ENCODE data around the gene STK32C. TPM values are rescaled to one million over a fixed set of nuclear protein-coding genes. Genes with fewer than 3 reads are reported as not detected.

Gene STK32C
- total RNA-seq, 1 experiment from 2014 or later: 16.5 TPM

DNA sequence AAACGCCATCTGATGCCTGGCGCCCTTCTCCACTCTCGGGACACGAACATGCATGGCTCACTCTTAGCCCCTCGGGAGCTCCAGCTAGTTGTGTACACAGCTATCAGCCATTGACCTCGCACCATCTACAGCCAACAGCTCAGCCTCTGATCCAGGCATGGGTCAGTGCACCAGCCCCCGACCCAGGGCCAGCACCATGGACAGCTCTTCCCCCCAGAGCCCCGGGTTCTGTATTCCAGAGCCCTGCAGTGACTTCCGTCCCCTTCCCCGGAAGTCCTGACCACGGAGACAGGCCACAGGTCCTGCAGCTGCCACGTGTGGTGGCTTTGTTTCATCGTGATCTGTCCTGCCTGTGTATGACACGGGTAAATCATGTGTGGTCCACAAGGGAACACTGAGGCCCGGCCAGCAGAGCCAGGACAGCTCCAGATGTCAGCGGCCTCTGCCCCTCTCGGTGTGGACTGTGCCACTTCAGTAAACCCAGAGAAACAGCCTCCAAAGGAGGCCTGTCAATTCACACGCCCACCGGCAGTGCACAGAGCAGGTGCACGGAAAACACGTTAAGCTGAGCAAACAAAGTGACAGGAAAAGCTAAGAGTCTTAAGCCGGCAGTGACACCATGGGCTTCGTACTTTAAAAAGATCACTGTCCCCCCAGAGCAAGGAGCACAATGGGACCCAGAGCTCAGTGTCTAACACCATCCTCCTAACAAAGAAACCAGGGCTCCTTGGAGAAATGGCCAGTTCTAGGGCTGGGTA, 13.0 kb downstream of the STK32C start:
- no peaks in the 10 kb centered on the region for H3K36me3 ChIP-seq (ENCODE audit: insufficient read depth, low read length, poor library complexity, severe bottlenecking)
- intact Hi-C loops (cut with micrococcal nuclease; ENCODE audit: unreplicated experiment): no loop called here
- BruUV-seq (replicated peaks): no TSS peak
- ChIA-PET POLR2A (ENCODE audit: low non-redundant PET) (no interaction called here), CTCF (no interaction called here)
- no peak for TF ChIP-seq EZH2 (IDR thresholded peaks at IDR 0.05; ENCODE audit: borderline replicate concordance, low read depth, low read length, poor library complexity, severe bottlenecking)
- no peak for TF ChIP-seq CTCF (conservative IDR thresholded peaks at IDR 0.05; ENCODE audit: low read depth, low read length)
- H3K4me1 ChIP-seq (ENCODE audit: insufficient read depth, low read length, poor library complexity, severe bottlenecking): no peaks in the 10 kb centered on the region
- H3K27ac ChIP-seq (ENCODE audit: low read depth, low read length, poor library complexity, severe bottlenecking): no peak overlapping the region
- H3K9me3 ChIP-seq (ENCODE audit: low read depth, low read length, poor library complexity, severe bottlenecking): no peaks in the 10 kb centered on the region
- no peak for DNase-seq (ENCODE audit: low spot score)
- no peaks in the 10 kb centered on the region for H3K27me3 ChIP-seq (replicated peaks; ENCODE audit: insufficient read depth, low read depth, low read length, poor library complexity)
- no peak overlapping the region for H3K4me3 ChIP-seq (ENCODE audit: low read depth, low read length, poor library complexity, severe bottlenecking)

GRCh38 chr10:132293813-132294520, 13.8 kb downstream of the STK32C start:
- TF ChIP-seq CTCF (conservative IDR thresholded peaks at IDR 0.05; ENCODE audit: low read depth, low read length) (no peak), EZH2 (IDR thresholded peaks at IDR 0.05; ENCODE audit: borderline replicate concordance, low read depth, low read length, poor library complexity, severe bottlenecking) (no peak)
- ChIA-PET CTCF (no interaction called here), POLR2A (ENCODE audit: low non-redundant PET) (no interaction called here)
- H3K36me3 ChIP-seq (ENCODE audit: insufficient read depth, low read length, poor library complexity, severe bottlenecking): no peaks in the 10 kb centered on the region
- H3K9me3 ChIP-seq (ENCODE audit: low read depth, low read length, poor library complexity, severe bottlenecking): no peaks in the 10 kb centered on the region
- no peak overlapping the region for H3K27ac ChIP-seq (ENCODE audit: low read depth, low read length, poor library complexity, severe bottlenecking)
- DNase-seq (ENCODE audit: low spot score): no peak
- no TSS peak for BruUV-seq (replicated peaks)
- H3K27me3 ChIP-seq (replicated peaks; ENCODE audit: insufficient read depth, low read depth, low read length, poor library complexity): no peaks in the 10 kb centered on the region
- H3K4me3 ChIP-seq (ENCODE audit: low read depth, low read length, poor library complexity, severe bottlenecking): no peak overlapping the region
- intact Hi-C loops (cut with micrococcal nuclease; ENCODE audit: unreplicated experiment): no loop called here
- H3K4me1 ChIP-seq (ENCODE audit: insufficient read depth, low read length, poor library complexity, severe bottlenecking): no peaks in the 10 kb centered on the region

GRCh38 chr10:132293201-132293812, 14.4 kb downstream of the STK32C start:
- CTCF ChIA-PET: no interaction called here
- H3K4me1 ChIP-seq (ENCODE audit: insufficient read depth, low read length, poor library complexity, severe bottlenecking): no peaks in the 10 kb centered on the region
- intact Hi-C loops (cut with micrococcal nuclease; ENCODE audit: unreplicated experiment): no loop called here
- POLR2A ChIA-PET (ENCODE audit: low non-redundant PET): no interaction called here
- H3K9me3 ChIP-seq (ENCODE audit: low read depth, low read length, poor library complexity, severe bottlenecking): peaks cover 6% of the 10 kb centered on the region
- no peak for DNase-seq (ENCODE audit: low spot score)
- no peaks in the 10 kb centered on the region for H3K36me3 ChIP-seq (ENCODE audit: insufficient read depth, low read length, poor library complexity, severe bottlenecking)
- no TSS peak for BruUV-seq (replicated peaks)
- H3K4me3 ChIP-seq (ENCODE audit: low read depth, low read length, poor library complexity, severe bottlenecking): no peak overlapping the region
- H3K27ac ChIP-seq (ENCODE audit: low read depth, low read length, poor library complexity, severe bottlenecking): no peak overlapping the region
- no peaks in the 10 kb centered on the region for H3K27me3 ChIP-seq (replicated peaks; ENCODE audit: insufficient read depth, low read depth, low read length, poor library complexity)
- no peak for TF ChIP-seq EZH2 (IDR thresholded peaks at IDR 0.05; ENCODE audit: borderline replicate concordance, low read depth, low read length, poor library complexity, severe bottlenecking)
- TF ChIP-seq CTCF (conservative IDR thresholded peaks at IDR 0.05; ENCODE audit: low read depth, low read length): no peak

Measured in A673 (cell line).